Measurements from ENCODE around the gene GPC1. TPM values are rescaled to one million over a fixed set of nuclear protein-coding genes. Genes with fewer than 3 reads are reported as not detected.

GPC1 gene
- total RNA-seq, 1 donor from 2014 or later = 5.9 TPM

- Mint-ChIP-seq H3K9me3 (no peaks in the 10 kb centered on the region), H3K36me3 (ENCODE audit: low read depth) (peaks cover 6% of the 10 kb centered on the region), H3K4me3 (no peak overlapping the region), H3K27ac (no peak overlapping the region), H3K27me3 (no peaks in the 10 kb centered on the region), H3K4me1 (no peaks in the 10 kb centered on the region)
- no peak for DNase-seq
- intact Hi-C loops (cut with micrococcal nuclease) = no loop called here
Measured at GRCh38 chr2:240507060-240507777, 71.8 kb downstream of the GPC1 start.

- no peak for DNase-seq
- no peak overlapping the region for H3K4me3 Mint-ChIP-seq
- intact Hi-C loops (cut with micrococcal nuclease) = no loop called here
- no peaks in the 10 kb centered on the region for H3K9me3 Mint-ChIP-seq
- no peaks in the 10 kb centered on the region for H3K4me1 Mint-ChIP-seq
- H3K27me3 Mint-ChIP-seq = no peaks in the 10 kb centered on the region
- peaks cover 6% of the 10 kb centered on the region for H3K36me3 Mint-ChIP-seq (ENCODE audit: low read depth)
- no peak overlapping the region for H3K27ac Mint-ChIP-seq
Measured at GRCh38 chr2:240507778-240508251, 72.4 kb downstream of the GPC1 start.

GRCh38 chr2:240508832-240509545 is 73.5 kb downstream of the GPC1 start:
- Mint-ChIP-seq H3K9me3 (no peaks in the 10 kb centered on the region), H3K4me1 (peaks cover 2% of the 10 kb centered on the region), H3K36me3 (ENCODE audit: low read depth) (peaks cover 6% of the 10 kb centered on the region), H3K4me3 (no peak overlapping the region), H3K27ac (no peak overlapping the region), H3K27me3 (no peaks in the 10 kb centered on the region)
- DNase-seq = no peak
- intact Hi-C loops (cut with micrococcal nuclease) = no loop called here

GRCh38 chr2:240509667-240510512 is 74.4 kb downstream of the GPC1 start:
- intact Hi-C loops (cut with micrococcal nuclease) = loop anchor here (10.0 kb wide), 1 partner anchor 195 kb away; no protein-coding TSS in a partner anchor
- Mint-ChIP-seq H3K4me3 (no peak overlapping the region), H3K9me3 (no peaks in the 10 kb centered on the region), H3K27me3 (no peaks in the 10 kb centered on the region), H3K27ac (no peak overlapping the region), H3K4me1 (peaks cover 7% of the 10 kb centered on the region), H3K36me3 (ENCODE audit: low read depth) (peaks cover 6% of the 10 kb centered on the region)
- no peak for DNase-seq

GRCh38 chr2:240510513-240511210 is 75.2 kb downstream of the GPC1 start:
- no peak for DNase-seq
- Mint-ChIP-seq H3K4me3 (no peak overlapping the region), H3K9me3 (no peaks in the 10 kb centered on the region), H3K27ac (no peak overlapping the region), H3K27me3 (no peaks in the 10 kb centered on the region), H3K36me3 (ENCODE audit: low read depth) (peaks cover 6% of the 10 kb centered on the region), H3K4me1 (peaks cover 7% of the 10 kb centered on the region)
- intact Hi-C loops (cut with micrococcal nuclease) = loop anchor here (10.0 kb wide), 1 partner anchor 194 kb away; no protein-coding TSS in a partner anchor

- Mint-ChIP-seq H3K4me1 (peaks cover 7% of the 10 kb centered on the region), H3K27me3 (no peaks in the 10 kb centered on the region), H3K36me3 (ENCODE audit: low read depth) (peaks cover 6% of the 10 kb centered on the region), H3K9me3 (no peaks in the 10 kb centered on the region), H3K27ac (no peak overlapping the region), H3K4me3 (no peak overlapping the region)
- no peak for DNase-seq
- intact Hi-C loops (cut with micrococcal nuclease) = loop anchor here (10.0 kb wide), 1 partner anchor 193 kb away; no protein-coding TSS in a partner anchor
Measured at GRCh38 chr2:240511351-240512108, 76.1 kb downstream of the GPC1 start.

- peaks cover 7% of the 10 kb centered on the region for H3K4me1 Mint-ChIP-seq
- H3K4me3 Mint-ChIP-seq = no peak overlapping the region
- H3K27me3 Mint-ChIP-seq = no peaks in the 10 kb centered on the region
- H3K9me3 Mint-ChIP-seq = no peaks in the 10 kb centered on the region
- DNase-seq = no peak
- H3K27ac Mint-ChIP-seq = no peak overlapping the region
- peaks cover 6% of the 10 kb centered on the region for H3K36me3 Mint-ChIP-seq (ENCODE audit: low read depth)
- intact Hi-C loops (cut with micrococcal nuclease) = loop anchor here (10.0 kb wide), 1 partner anchor 193 kb away; no protein-coding TSS in a partner anchor
Measured at GRCh38 chr2:240512109-240512485, 76.6 kb downstream of the GPC1 start.

- no peak for DNase-seq
- intact Hi-C loops (cut with micrococcal nuclease) = loop anchor here (10.0 kb wide), 1 partner anchor 192 kb away; no protein-coding TSS in a partner anchor
- Mint-ChIP-seq H3K4me1 (peaks cover 7% of the 10 kb centered on the region), H3K4me3 (no peak overlapping the region), H3K36me3 (ENCODE audit: low read depth) (peaks cover 6% of the 10 kb centered on the region), H3K27me3 (no peaks in the 10 kb centered on the region), H3K27ac (no peak overlapping the region), H3K9me3 (no peaks in the 10 kb centered on the region)
Measured at GRCh38 chr2:240512666-240513535, 77.4 kb downstream of the GPC1 start.

GRCh38 chr2:240513549-240514287 is 78.3 kb downstream of the GPC1 start:
- H3K27ac Mint-ChIP-seq = peak overlapping the region; percentile 69
- intact Hi-C loops (cut with micrococcal nuclease) = loop anchor here (1.0 to 10.0 kb wide), 2 partner anchors 47 to 191 kb away; partner anchors contain the start of gene DUSP28
- DNase-seq = peak; percentile 94
- H3K4me1 Mint-ChIP-seq = peaks cover 7% of the 10 kb centered on the region
- H3K36me3 Mint-ChIP-seq (ENCODE audit: low read depth) = peaks cover 6% of the 10 kb centered on the region
- no peaks in the 10 kb centered on the region for H3K27me3 Mint-ChIP-seq
- no peaks in the 10 kb centered on the region for H3K9me3 Mint-ChIP-seq
- H3K4me3 Mint-ChIP-seq = peak overlapping the region; percentile 31

- H3K9me3 Mint-ChIP-seq = no peaks in the 10 kb centered on the region
- no peak overlapping the region for H3K27ac Mint-ChIP-seq
- H3K27me3 Mint-ChIP-seq = no peaks in the 10 kb centered on the region
- H3K4me3 Mint-ChIP-seq = no peak overlapping the region
- H3K4me1 Mint-ChIP-seq = peaks cover 7% of the 10 kb centered on the region
- intact Hi-C loops (cut with micrococcal nuclease) = loop anchor here (1.0 to 10.0 kb wide), 2 partner anchors 46 to 190 kb away; partner anchors contain the start of gene DUSP28
- DNase-seq = no peak
- peaks cover 2% of the 10 kb centered on the region for H3K36me3 Mint-ChIP-seq (ENCODE audit: low read depth)
Measured at GRCh38 chr2:240514631-240515030, 79.2 kb downstream of the GPC1 start.

GRCh38 chr2:240517342-240517741 is 81.9 kb downstream of the GPC1 start:
- no peak for DNase-seq
- H3K4me1 Mint-ChIP-seq = peaks cover 10% of the 10 kb centered on the region
- H3K27me3 Mint-ChIP-seq = no peaks in the 10 kb centered on the region
- intact Hi-C loops (cut with micrococcal nuclease) = loop anchor here (10.0 kb wide), 1 partner anchor 187 kb away; no protein-coding TSS in a partner anchor
- peaks cover 2% of the 10 kb centered on the region for H3K9me3 Mint-ChIP-seq
- no peak overlapping the region for H3K27ac Mint-ChIP-seq
- no peak overlapping the region for H3K4me3 Mint-ChIP-seq
- H3K36me3 Mint-ChIP-seq (ENCODE audit: low read depth) = peaks cover 10% of the 10 kb centered on the region
